Mesothelial cell of epicardium (in vitro differentiated cells): ENCODE measurements around the gene CUX1. TPM values are rescaled to one million over a fixed set of nuclear protein-coding genes. Genes with fewer than 3 reads are reported as not detected.

Source experiments
- DNase-seq, 2 experiments: peaks; one replicate each; pipeline ENCODE4 v3.0.0; 2021; ENCODE audit warnings: low spot score in 2 of 2; ENCODE audit not compliant: unreplicated experiment in 2 of 2
- H3K27ac Mint-ChIP-seq: 2 replicates; pipeline ENCODE4 v1.8.0; 2021; ENCODE audit warnings: mixed read lengths
- H3K27me3 Mint-ChIP-seq: 2 replicates; pipeline ENCODE4 v1.8.0; 2021; ENCODE audit warnings: low read depth, mixed read lengths
- H3K36me3 Mint-ChIP-seq: 2 replicates; pipeline ENCODE4 v1.8.0; 2021; ENCODE audit warnings: mixed read lengths
- H3K4me1 Mint-ChIP-seq: 2 replicates; pipeline ENCODE4 v1.8.0; 2021; ENCODE audit warnings: mixed read lengths
- H3K4me3 Mint-ChIP-seq: 2 replicates; pipeline ENCODE4 v1.8.0; 2021; ENCODE audit warnings: mild to moderate bottlenecking, moderate library complexity, mixed read lengths
- H3K9me3 Mint-ChIP-seq: 2 replicates; pipeline ENCODE4 v1.8.0; 2021; ENCODE audit warnings: mixed read lengths
- CTCF ChIP-seq: fragments of 200-600 bp; sonication (generic); IDR thresholded peaks from one replicate; pipeline ENCODE4 v1.5.0; 2021; ENCODE audit warnings: antibody characterized with exemption; ENCODE audit not compliant: unreplicated experiment
- total RNA-seq: library from RNA; stranded (reverse); gene quantifications from 3 replicates; pipeline ENCODE4 v1.2.1, GENCODE V29; 2021

CUX1 gene
- total RNA-seq, 1 donor from 2014 or later, result 158 TPM

DNA sequence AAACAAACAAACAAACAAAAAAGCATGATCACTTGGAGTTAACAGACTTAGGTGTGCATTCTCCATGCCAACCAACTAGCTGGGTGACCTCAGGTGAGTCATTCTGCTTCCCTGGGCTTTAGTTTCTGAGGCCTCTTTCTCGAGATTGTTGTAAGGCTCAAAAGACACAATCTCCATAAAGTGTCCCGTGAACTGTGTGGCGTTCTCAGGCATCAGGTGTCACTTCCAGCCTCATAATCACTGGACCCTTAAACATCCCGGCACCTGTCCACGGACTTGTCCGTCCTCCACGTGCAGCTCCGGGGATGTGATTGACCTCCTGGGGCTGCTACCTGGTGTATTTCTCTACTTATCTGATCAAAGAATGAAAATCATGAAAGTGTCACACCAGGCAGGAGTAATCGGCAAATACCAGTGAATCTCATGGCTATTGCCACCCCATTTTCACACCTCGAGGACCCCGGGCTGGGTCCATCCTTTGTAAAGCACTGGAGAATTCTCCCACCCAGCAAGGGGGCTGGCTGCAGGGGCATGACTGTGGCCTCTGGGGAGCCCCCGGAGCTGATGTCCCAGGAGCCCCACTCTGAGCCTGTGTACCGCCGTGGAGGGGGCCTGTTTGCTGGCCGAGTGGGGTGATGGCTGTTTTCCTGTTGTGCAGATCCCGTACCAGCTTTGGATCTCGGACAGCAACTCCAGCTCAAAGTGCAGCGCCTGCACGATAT is 279.4 kb downstream of the CUX1 start:
- no peak overlapping the region for H3K4me3 Mint-ChIP-seq
- TF ChIP-seq CTCF, result no peak
- peaks cover 39% of the 10 kb centered on the region for H3K4me1 Mint-ChIP-seq
- H3K36me3 Mint-ChIP-seq, result peaks cover 5% of the 10 kb centered on the region
- H3K9me3 Mint-ChIP-seq, result no peaks in the 10 kb centered on the region
- H3K27ac Mint-ChIP-seq, result peak overlapping the region; percentile 93
- H3K27me3 Mint-ChIP-seq, result no peaks in the 10 kb centered on the region
- DNase-seq, result no peak

DNA sequence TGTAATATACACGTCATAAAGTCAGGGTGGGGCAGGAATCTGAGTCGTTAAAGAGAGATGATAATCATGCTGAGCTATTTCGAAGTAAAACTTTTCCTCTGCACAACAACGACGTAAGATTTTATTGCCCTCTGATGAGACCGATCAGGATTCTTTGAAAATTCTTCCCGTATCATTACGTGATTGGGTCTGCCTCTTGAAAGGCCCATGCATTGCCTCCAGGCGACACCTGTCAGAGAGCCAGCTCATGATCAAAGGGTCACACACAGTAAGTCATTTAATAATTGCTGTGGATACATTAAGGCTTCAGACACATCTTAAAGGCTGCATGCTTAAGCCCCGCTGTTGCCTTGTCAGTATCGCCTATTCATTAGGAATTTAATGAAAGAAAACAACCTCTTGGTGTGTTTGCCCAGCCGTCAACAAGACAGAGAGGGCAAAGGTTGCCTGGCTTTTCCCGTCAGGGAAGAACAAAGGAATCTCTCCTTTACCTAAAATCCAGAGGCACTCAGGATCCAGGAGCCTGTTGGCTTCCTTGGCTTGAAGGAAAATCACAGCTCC is 280.3 kb downstream of the CUX1 start:
- peak in 1 of 2 experiments; percentile 55 for DNase-seq

DNA sequence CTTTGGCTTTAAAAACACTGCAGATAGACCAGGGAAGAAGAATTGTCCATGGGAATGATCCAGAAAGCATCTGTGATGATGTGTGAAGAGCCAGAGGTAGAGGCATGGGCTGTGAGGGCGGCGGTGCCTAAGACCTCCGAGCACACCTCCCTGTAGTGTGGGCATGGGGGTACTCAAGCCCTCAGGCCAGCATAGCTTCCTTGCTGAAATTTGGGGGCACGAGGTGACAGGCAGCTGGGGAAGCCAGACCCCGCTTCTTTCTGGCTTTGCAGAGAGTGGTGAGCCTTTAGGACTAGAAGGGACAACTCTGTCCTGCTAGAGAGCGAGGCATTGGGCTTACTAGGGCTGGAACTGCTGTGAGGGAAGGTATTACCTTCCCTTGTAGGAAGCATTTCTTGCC is 281.6 kb downstream of the CUX1 start:
- Mint-ChIP-seq H3K27me3 (no peaks in the 10 kb centered on the region), H3K4me1 (peaks cover 31% of the 10 kb centered on the region), H3K36me3 (peaks cover 9% of the 10 kb centered on the region), H3K9me3 (no peaks in the 10 kb centered on the region), H3K4me3 (no peak overlapping the region), H3K27ac (no peak overlapping the region)
- no peak for TF ChIP-seq CTCF
- no peak for DNase-seq

More for the DNA sequence above, 280.3 kb downstream of the CUX1 start:
- H3K27me3 Mint-ChIP-seq, result no peaks in the 10 kb centered on the region
- no peaks in the 10 kb centered on the region for H3K36me3 Mint-ChIP-seq
- no peaks in the 10 kb centered on the region for H3K9me3 Mint-ChIP-seq
- H3K4me3 Mint-ChIP-seq, result no peak overlapping the region
- no peak for TF ChIP-seq CTCF
- peaks cover 39% of the 10 kb centered on the region for H3K4me1 Mint-ChIP-seq
- H3K27ac Mint-ChIP-seq, result peak overlapping the region; percentile 93

- TF ChIP-seq CTCF, result no peak
- no peak for DNase-seq
- H3K36me3 Mint-ChIP-seq, result peaks cover 14% of the 10 kb centered on the region
These were observed 282.0 kb downstream of the CUX1 start for GRCh38 chr7:102099474-102099873.

DNA sequence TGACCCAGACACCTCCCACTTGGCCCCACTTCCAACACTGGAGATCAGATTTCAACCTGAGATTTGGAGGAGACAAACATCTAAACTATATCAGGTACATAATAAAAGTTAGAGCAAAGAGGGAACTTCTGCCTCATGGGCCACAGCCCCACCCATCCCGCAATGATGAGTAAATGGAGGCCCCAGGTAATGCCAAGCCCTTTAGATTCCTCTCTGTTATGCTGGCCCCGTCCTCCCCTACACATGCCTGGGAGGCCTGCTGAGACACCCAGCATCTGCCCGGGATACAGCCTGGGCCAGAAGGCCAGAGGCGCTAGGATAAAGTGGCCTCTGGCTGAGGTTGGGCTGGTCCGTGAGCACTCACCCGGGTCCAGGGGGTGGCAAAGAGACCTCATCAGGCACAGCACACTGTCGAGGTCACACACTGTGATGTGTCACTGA is 283.7 kb downstream of the CUX1 start:
- no peaks in the 10 kb centered on the region for H3K27me3 Mint-ChIP-seq
- no peaks in the 10 kb centered on the region for H3K9me3 Mint-ChIP-seq
- no peak for DNase-seq
- no peak overlapping the region for H3K4me3 Mint-ChIP-seq
- peaks cover 18% of the 10 kb centered on the region for H3K4me1 Mint-ChIP-seq
- peaks cover 20% of the 10 kb centered on the region for H3K36me3 Mint-ChIP-seq
- H3K27ac Mint-ChIP-seq, result no peak overlapping the region
- TF ChIP-seq CTCF, result no peak

More at GRCh38 chr7:102099474-102099873, 282.0 kb downstream of the CUX1 start:
- H3K4me3 Mint-ChIP-seq, result no peak overlapping the region
- H3K27ac Mint-ChIP-seq, result no peak overlapping the region
- peaks cover 26% of the 10 kb centered on the region for H3K4me1 Mint-ChIP-seq
- no peaks in the 10 kb centered on the region for H3K9me3 Mint-ChIP-seq
- H3K27me3 Mint-ChIP-seq, result no peaks in the 10 kb centered on the region
